ENCODE data around the gene DGKG.

The DGKG gene

DNA sequence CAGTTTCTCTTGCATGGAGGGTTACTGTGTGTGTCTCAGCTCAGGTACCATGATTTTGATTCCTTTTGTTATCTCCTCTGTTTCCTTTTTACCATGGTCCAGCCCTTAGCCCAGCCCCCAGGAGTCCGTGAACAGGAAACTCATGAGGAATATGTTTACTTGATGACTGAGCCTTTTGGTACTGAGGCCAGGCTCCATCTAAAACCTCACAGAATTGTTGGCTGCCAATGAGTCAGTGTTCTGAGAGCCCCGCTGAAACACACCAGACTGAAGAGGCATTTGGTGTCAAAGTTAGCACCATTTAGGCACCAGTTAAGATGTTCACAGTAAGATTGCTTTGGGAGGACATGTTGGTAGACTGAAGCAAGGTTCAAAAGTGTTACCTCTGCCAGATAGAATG lies 80.9 kb downstream of the DGKG start:
- no peak overlapping the region for H3K4me3 ChIP-seq (replicated peaks; ENCODE audit: low read depth, low read length)
- H3K27me3 ChIP-seq (replicated peaks; ENCODE audit: control insufficient read depth, insufficient read depth, low read length): no peaks in the 10 kb centered on the region
- no peak for DNase-seq (ENCODE audit: extremely low read depth, insufficient read length)
- no peaks in the 10 kb centered on the region for H3K36me3 ChIP-seq (ENCODE audit: control insufficient read depth, insufficient read depth, low read length)
- TF ChIP-seq, protein P1, sequence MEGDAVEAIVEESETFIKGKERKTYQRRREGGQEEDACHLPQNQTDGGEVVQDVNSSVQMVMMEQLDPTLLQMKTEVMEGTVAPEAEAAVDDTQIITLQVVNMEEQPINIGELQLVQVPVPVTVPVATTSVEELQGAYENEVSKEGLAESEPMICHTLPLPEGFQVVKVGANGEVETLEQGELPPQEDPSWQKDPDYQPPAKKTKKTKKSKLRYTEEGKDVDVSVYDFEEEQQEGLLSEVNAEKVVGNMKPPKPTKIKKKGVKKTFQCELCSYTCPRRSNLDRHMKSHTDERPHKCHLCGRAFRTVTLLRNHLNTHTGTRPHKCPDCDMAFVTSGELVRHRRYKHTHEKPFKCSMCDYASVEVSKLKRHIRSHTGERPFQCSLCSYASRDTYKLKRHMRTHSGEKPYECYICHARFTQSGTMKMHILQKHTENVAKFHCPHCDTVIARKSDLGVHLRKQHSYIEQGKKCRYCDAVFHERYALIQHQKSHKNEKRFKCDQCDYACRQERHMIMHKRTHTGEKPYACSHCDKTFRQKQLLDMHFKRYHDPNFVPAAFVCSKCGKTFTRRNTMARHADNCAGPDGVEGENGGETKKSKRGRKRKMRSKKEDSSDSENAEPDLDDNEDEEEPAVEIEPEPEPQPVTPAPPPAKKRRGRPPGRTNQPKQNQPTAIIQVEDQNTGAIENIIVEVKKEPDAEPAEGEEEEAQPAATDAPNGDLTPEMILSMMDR (IDR thresholded peaks at IDR 0.05; ENCODE audit: insufficient read depth, low read length, poor library complexity, severe bottlenecking): no peak

DNA sequence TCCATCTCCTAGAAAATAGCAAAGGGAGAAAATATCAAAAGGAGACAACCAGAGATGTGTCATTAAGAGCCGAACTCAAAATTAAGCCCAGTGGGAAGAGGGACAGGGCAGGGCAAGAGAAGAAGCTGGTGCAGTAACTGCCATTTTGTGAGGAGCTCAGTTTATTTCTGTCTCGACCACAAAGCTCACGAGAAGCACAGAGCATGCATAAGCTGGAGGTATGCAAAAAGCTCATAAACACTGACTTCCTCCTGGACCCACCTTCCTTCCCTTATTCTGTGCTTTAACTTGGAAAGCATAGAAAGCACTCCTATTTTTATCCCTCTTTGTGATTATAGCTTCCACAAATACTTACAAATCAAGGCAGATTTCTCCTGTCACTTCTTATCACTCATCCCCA lies 81.3 kb downstream of the DGKG start:
- Histone ChIP-seq H3K36me3 (ENCODE audit: control insufficient read depth, insufficient read depth, low read length) (no peaks in the 10 kb centered on the region), H3K4me3 (replicated peaks; ENCODE audit: low read depth, low read length) (no peak overlapping the region), H3K27me3 (replicated peaks; ENCODE audit: control insufficient read depth, insufficient read depth, low read length) (no peaks in the 10 kb centered on the region)
- TF ChIP-seq, protein P1 (IDR thresholded peaks at IDR 0.05; ENCODE audit: insufficient read depth, low read length, poor library complexity, severe bottlenecking): no peak
- no peak for DNase-seq (ENCODE audit: extremely low read depth, insufficient read length)

DNA sequence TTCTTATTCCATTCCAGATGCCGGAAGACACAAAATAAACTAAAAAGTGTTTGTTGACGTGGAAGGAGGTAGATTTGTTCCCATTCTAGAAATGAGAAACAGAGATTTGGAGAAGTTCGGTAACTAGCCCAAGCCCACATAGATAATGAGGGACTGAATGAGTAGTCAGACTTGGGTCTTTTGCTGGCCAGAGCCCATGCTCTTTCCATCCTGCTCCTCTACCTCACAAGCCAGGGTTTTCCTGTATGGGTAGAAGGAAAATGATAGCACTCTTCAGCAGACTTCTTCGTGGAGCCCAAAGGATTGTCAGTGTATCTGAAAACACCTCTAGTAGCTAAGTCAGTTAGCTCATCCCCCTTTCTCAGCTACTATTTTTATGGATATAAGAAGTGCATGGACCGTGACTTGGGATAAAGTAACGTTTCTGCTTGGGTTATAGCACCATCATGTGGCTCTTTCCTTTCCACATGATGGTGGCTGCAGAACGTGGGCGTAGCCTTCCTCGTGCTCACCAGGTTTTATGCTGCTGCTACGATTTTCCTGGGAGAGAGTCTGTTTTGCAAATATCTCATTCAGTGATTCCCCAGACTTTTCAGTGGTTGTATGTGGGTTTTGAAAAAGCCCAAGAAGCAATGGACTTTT lies 84.6 kb downstream of the DGKG start:
- Histone ChIP-seq H3K36me3 (ENCODE audit: control insufficient read depth, insufficient read depth, low read length) (no peaks in the 10 kb centered on the region), H3K4me3 (replicated peaks; ENCODE audit: low read depth, low read length) (no peak overlapping the region), H3K27me3 (replicated peaks; ENCODE audit: control insufficient read depth, insufficient read depth, low read length) (no peaks in the 10 kb centered on the region)
- no peak for DNase-seq (ENCODE audit: extremely low read depth, insufficient read length)
- TF ChIP-seq, protein P1 (IDR thresholded peaks at IDR 0.05; ENCODE audit: insufficient read depth, low read length, poor library complexity, severe bottlenecking): no peak

DNA sequence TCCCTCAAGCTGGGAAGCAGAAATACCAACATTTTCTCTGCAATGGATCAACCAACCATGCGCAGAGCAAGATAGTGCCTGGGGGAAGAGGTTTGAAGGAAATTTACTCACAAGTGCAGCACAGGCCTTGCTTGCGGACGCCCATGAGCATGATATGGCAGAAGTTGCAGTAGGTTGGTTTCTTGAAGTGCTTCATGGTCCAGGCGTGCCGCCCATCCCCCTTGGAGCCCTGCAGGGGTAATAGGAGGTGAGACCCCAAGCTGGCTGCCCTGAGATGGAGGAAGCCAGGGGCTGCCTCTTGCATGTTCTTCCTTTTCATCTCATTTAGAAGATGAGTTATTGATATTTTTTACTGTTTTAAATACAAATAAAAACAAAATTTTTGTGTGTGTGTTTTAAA lies 86.6 kb downstream of the DGKG start:
- Histone ChIP-seq H3K36me3 (ENCODE audit: control insufficient read depth, insufficient read depth, low read length) (no peaks in the 10 kb centered on the region), H3K4me3 (replicated peaks; ENCODE audit: low read depth, low read length) (no peak overlapping the region), H3K27me3 (replicated peaks; ENCODE audit: control insufficient read depth, insufficient read depth, low read length) (no peaks in the 10 kb centered on the region)
- TF ChIP-seq, protein P1 (IDR thresholded peaks at IDR 0.05; ENCODE audit: insufficient read depth, low read length, poor library complexity, severe bottlenecking): no peak
- DNase-seq (ENCODE audit: extremely low read depth, insufficient read length): no peak

DNA sequence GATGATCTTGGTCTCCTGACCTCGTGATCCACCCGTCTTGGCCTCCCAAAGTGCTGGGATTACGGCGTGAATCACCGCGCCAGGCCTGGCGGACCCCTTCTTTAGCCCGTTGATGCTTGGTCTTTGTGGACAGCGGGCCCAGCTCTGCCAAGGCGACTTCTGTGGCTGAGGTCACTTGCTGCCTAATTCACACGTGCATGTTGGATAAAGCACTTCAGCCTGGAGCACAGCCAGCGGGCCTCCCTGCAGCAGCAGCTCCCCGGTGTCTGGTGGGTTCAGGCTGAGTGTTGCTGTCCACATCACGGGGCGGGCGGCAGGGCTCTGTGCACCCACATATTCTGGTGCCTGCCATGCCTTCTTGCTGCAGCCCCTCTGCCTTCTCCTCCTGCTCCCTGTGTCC lies 88.4 kb downstream of the DGKG start:
- Histone ChIP-seq H3K36me3 (ENCODE audit: control insufficient read depth, insufficient read depth, low read length) (no peaks in the 10 kb centered on the region), H3K4me3 (replicated peaks; ENCODE audit: low read depth, low read length) (no peak overlapping the region), H3K27me3 (replicated peaks; ENCODE audit: control insufficient read depth, insufficient read depth, low read length) (no peaks in the 10 kb centered on the region)
- TF ChIP-seq, protein P1 (IDR thresholded peaks at IDR 0.05; ENCODE audit: insufficient read depth, low read length, poor library complexity, severe bottlenecking): no peak
- DNase-seq (ENCODE audit: extremely low read depth, insufficient read length): no peak

DNA sequence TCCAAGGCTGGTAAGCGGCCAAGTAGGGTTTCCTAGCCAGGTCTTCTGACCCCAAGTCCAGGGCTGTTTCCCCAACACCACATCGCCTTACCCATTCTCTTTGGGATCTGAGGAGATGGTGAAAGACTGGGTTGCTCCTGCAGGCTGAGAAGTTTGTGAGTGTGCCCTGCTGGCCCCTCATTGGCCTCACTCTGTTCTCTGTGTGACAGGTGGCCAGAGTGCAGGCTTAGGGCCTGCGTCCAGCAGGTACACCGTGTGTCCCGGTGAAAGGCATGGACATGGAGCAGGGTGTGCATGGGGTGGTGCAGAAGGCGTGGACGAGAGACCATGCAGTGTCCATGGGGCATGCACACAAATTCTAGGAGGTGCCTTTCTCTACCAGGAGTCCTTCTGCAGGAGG lies 91.3 kb downstream of the DGKG start:
- TF ChIP-seq, protein P1 (IDR thresholded peaks at IDR 0.05; ENCODE audit: insufficient read depth, low read length, poor library complexity, severe bottlenecking): no peak
- no peak for DNase-seq (ENCODE audit: extremely low read depth, insufficient read length)
- no peak overlapping the region for H3K4me3 ChIP-seq (replicated peaks; ENCODE audit: low read depth, low read length)
- H3K27me3 ChIP-seq (replicated peaks; ENCODE audit: control insufficient read depth, insufficient read depth, low read length): no peaks in the 10 kb centered on the region
- no peaks in the 10 kb centered on the region for H3K36me3 ChIP-seq (ENCODE audit: control insufficient read depth, insufficient read depth, low read length)

Data from GM06990 (cell line).